ENCODE results near the gene ICAM1.
"Not testable (repeated sequence)": the region's sequence is repeated elsewhere in the genome, so short reads cannot be mapped to it uniquely, and the experiment has no call there.

The ICAM1 gene

DNA sequence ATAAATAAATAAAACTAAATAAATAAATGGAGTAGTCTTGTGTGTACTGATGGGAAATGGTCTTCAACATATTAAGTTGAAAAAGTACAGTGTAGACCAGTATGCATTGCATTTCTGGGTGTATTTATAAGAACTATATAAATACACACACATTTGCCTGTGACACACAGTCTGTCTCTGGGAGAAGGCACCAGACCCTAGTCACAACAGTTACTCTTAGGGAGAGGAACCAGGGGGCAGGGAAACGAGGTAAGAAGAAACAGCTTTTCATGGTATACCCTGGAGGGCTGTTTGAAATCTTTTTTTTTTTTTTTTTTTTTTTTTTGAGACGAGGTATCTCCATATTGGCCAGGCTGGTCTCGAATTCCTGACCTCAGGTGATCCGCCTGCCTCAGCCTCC lies 37.0 kb upstream of the ICAM1 start:
- TF ChIP-seq CTCF (IDR thresholded peaks at IDR 0.05; ENCODE audit: low read depth, low read length, missing control alignments) = no peak
- no peak for DNase-seq (ENCODE audit: extremely low read depth, low read depth)
- H3K4me3 ChIP-seq (replicated peaks; ENCODE audit: low read depth, low read length) = no peak overlapping the region

GRCh38 chr19:10235003-10235402 lies 35.9 kb upstream of the ICAM1 start:
- H3K4me3 ChIP-seq (replicated peaks; ENCODE audit: low read depth, low read length) = no peak overlapping the region
- TF ChIP-seq CTCF (IDR thresholded peaks at IDR 0.05; ENCODE audit: low read depth, low read length, missing control alignments) = no peak
- DNase-seq (ENCODE audit: extremely low read depth, low read depth) = no peak

DNA sequence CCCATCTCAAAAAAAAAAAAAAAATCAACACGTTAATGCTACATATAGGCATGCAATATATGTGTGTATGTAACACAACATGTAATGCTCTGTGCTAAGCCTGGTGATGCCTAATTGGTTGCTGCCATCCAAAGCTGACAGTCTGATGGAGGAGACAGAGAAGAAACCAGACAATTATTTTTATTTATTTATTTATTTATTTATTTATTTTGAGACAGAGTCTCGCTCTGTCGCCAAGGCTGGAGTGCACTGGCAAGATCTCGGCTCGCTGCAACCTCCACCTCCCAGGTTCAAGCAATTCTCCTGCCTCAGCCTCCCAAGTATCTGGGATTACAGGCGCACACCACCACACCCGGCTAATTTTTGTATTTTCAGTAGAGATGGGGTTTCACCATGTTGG lies 35.5 kb upstream of the ICAM1 start:
- DNase-seq (ENCODE audit: extremely low read depth, low read depth); H3K4me3 ChIP-seq (replicated peaks; ENCODE audit: low read depth, low read length): not testable (repeated sequence)

DNA sequence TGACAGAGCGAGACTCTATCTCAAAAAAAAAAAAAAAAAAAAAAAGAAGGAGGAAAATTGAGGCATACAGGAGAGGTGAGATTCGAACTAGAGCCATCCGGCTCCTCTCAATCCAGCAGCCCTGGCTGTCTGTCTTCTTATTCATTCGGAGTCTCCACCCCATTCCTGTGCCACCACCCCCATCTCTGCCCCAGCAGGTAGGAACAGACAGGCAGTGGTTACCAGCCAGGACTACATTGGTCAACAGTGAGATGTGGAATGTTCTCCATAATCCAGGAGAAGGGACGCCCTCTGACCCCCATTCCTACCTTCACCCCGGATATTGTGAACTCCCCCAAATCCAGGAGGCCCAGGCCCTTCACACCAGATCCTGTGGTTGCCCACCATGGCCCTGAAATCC lies 33.2 kb upstream of the ICAM1 start:
- DNase-seq (ENCODE audit: extremely low read depth, low read depth) = no peak
- no peak overlapping the region for H3K4me3 ChIP-seq (replicated peaks; ENCODE audit: low read depth, low read length)
- no peak for TF ChIP-seq CTCF (IDR thresholded peaks at IDR 0.05; ENCODE audit: low read depth, low read length, missing control alignments)

- no peak for DNase-seq (ENCODE audit: extremely low read depth, low read depth)
- no peak overlapping the region for H3K4me3 ChIP-seq (replicated peaks; ENCODE audit: low read depth, low read length)
- no peak for TF ChIP-seq CTCF (IDR thresholded peaks at IDR 0.05; ENCODE audit: low read depth, low read length, missing control alignments)
Measured at GRCh38 chr19:10238172-10238783, 32.6 kb upstream of the ICAM1 start.

- H3K4me3 ChIP-seq (replicated peaks; ENCODE audit: low read depth, low read length); DNase-seq (ENCODE audit: extremely low read depth, low read depth): not testable (repeated sequence)
Measured at GRCh38 chr19:10241826-10242449, 29.0 kb upstream of the ICAM1 start.

- no peak for TF ChIP-seq CTCF (IDR thresholded peaks at IDR 0.05; ENCODE audit: low read depth, low read length, missing control alignments)
- no peak for DNase-seq (ENCODE audit: extremely low read depth, low read depth)
- H3K4me3 ChIP-seq (replicated peaks; ENCODE audit: low read depth, low read length) = no peak overlapping the region
Measured at GRCh38 chr19:10243606-10244005, 27.3 kb upstream of the ICAM1 start.

Data from HFF-Myc (cell line).